Fibroblast of skin of abdomen (primary cell): ENCODE results near the gene ZNF560.

ENCODE experiments used
- DNase-seq: peaks from one replicate; pipeline ENCODE4 v3.0.0-alpha.2; 2013

ZNF560 gene

GRCh38 chr19:9435279-9436268, 62.8 kb downstream of the ZNF560 start, which contains the start of gene ZNF266:
ZNF266 (minus strand) TSS chr19:9435573; CDS start chr19:9420089, 15,484 bp downstream.
- peak; percentile 92 for DNase-seq

DNA sequence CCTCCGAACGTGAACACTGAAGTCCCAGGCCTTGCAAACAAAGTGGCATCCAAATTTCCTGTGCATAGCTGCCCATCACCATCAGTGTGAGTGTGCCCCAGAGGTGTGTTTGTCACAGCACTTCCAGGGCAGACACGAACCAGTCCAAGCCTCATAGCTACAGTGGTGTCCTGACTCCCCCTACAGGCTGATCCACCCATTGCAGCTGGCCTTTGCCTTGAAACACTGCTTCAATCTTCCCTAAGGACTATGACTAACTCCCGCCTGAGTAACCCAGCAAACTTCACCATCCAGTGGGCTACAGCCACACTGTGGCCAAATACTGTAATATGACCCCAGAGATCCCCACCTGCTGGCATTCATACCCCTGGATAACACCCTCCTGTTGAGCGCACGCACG, 66.9 kb downstream of the ZNF560 start:
- DNase-seq = peak; percentile 6

DNA sequence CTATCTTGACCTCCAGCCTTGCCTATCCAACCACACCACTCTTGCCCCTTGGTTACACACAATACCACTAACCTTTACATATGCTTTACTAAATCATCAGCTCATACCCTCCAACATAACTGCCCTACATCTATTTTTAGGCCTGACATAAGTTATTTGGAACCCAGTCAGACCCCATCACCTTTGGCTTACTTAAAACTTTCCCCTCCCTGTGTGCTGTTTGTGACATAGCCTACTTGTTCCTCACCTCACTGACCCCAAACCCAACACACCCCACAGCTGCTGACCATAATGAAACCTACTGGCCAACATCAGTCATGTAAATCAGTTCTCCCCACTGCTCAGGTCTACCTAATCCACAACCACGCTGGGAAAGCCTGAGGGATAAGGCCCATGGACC, 68.0 kb downstream of the ZNF560 start:
- DNase-seq = no peak

DNA sequence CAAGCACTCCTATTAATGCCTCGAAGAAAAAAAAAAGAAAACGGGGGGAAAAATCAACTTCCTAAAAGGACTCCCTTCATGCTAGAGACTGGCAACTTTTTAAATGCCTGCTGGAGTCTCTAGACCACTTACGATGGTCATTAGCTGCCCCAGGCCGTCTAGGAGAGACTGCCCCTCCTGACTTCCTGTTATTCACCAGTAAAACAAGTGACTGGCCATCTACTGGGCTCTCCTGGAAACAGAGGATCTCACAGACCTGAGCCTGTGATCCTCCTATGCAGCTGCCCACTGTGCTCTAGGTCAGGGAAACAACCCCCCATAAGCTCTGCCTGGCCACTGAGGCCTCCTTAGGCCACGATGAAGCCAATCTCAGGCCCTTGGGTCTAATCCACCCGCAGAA, 70.5 kb downstream of the ZNF560 start:
- DNase-seq = no peak
